HFF-Myc (cell line): ENCODE data around the gene SIRPB1.
"Not testable (repeated sequence)": the region's sequence is repeated elsewhere in the genome, so short reads cannot be mapped to it uniquely, and the experiment has no call there.

Experiments used
- DNase-seq: peaks from one replicate; pipeline ENCODE4 v3.0.0-alpha.2; 2011; ENCODE audit warnings: low read depth; ENCODE audit errors: extremely low read depth
- H3K4me3 ChIP-seq: replicated peaks from 2 replicates; pipeline ENCODE4 v1.5.1; 2011; ENCODE audit warnings: low read depth, mild to moderate bottlenecking, control low read depth, low read length
- CTCF ChIP-seq: IDR thresholded peaks from 2 replicates; pipeline ENCODE4 v1.5.1; 2012; ENCODE audit warnings: mild to moderate bottlenecking, low read depth, low read length, control low read depth; ENCODE audit errors: missing control alignments

Gene SIRPB1

GRCh38 chr20:1652104-1652503 is 32.3 kb upstream of the SIRPB1 start:
- no peak overlapping the region for H3K4me3 ChIP-seq
- TF ChIP-seq CTCF = no peak
- DNase-seq = no peak

GRCh38 chr20:1651268-1652058 is 31.7 kb upstream of the SIRPB1 start:
- TF ChIP-seq CTCF = no peak

DNA sequence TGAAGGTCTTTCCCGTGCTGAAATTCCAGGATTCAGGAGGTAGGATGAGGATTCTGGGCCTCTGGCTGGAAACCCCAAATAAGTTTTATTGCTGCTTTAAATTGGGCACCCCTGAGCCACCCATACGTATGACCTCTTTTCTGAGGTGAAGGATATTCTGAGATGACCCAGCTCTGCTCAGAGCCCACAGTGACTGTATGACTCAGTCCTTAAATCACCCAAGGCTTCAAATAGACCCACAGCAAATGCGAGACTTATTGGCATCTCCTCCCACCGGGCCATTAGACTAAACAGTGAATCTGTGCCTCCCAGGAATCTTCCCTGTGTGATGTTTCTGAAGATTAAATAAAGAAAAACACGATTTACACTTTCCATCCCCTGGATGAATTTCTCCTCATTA is 28.3 kb upstream of the SIRPB1 start:
- TF ChIP-seq CTCF = no peak
- DNase-seq = no peak
- no peak overlapping the region for H3K4me3 ChIP-seq

More at GRCh38 chr20:1651268-1652058, 31.7 kb upstream of the SIRPB1 start:
- H3K4me3 ChIP-seq = no peak overlapping the region
- DNase-seq = no peak

GRCh38 chr20:1646975-1647431 is 27.2 kb upstream of the SIRPB1 start:
- no peak overlapping the region for H3K4me3 ChIP-seq
- TF ChIP-seq CTCF = no peak
- DNase-seq = no peak

DNA sequence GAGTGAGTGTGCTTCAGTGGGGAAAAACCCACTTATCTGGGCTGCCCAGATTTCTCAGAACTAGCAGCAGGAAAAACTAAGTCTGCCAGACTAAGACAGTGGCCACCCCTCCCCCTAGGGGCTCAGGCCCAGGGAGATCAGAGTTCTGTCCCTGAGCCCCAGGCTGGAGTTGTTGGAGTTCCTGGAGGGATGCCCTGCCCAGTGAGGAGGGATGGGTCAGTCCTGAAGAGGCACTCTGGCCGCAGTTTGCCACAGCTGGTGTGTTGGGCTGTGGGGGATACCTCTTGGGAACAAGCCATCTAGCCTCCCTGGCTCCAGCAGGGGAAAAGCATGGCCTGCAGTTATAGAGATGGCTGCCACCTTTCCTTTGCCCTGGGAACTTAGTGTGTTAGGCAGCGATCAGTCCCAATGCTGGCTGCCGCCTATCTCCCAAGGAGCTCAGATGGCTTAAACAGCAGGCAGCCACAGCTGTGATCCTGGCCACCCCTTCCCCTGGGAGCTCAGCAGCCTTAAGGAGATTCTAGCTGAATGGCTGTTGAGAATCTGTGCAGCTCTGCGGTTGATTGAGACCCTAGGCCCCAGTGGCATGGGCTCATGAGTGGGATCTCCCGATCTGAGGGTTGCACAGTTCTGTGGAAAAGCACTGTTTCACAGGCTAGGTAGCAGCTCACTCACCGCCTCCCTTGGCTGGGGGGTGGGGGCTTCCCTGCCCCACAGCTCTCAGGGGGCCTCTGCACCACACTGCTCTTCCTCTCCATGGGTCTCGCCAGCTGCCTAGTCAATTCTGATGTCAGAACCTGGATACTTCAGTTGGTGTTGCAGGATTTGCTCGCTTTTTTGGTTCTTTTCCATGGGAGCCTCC is 24.5 kb upstream of the SIRPB1 start:
- H3K4me3 ChIP-seq = no peak overlapping the region
- no peak for TF ChIP-seq CTCF
- DNase-seq = no peak

DNA sequence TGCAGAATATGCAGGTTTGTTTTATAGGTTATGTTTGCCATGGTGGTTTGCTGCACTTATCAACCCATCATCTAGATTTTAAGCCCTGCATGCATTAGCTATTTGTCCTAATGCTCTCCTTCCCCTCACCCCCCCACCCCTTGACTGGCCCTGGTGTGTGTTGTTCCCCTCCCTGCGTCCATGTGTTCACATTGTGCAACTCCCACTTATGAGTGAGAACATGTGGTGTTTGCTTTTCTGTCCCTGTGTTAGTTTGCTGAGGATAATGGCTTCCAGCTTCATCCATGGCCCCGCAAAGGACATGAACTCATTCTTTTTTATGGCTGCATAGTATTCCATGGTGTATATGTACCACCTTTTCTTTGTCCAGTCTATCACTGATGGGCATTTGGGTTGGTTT is 18.8 kb upstream of the SIRPB1 start:
- H3K4me3 ChIP-seq, DNase-seq: not testable (repeated sequence)

- TF ChIP-seq CTCF = no peak
- H3K4me3 ChIP-seq = no peak overlapping the region
- DNase-seq = no peak
Measured at GRCh38 chr20:1637755-1638154, 17.9 kb upstream of the SIRPB1 start.
